Activated CD8-positive, alpha-beta memory T cell treated with anti-CD3 and anti-CD28 coated beads for 1 hour (primary cell): Measurements from ENCODE around the gene CBS.
"Not testable (repeated sequence)": the region's sequence is repeated elsewhere in the genome, so short reads cannot be mapped to it uniquely, and the experiment has no call there.

Experiments
- DNase-seq, 2 donors: peaks; one replicate each; pipeline ENCODE4 v3.0.0-alpha.2; 2020; ENCODE audit warnings: low read depth in 1 of 2; ENCODE audit errors: extremely low read depth in 1 of 2

Gene CBS

DNA sequence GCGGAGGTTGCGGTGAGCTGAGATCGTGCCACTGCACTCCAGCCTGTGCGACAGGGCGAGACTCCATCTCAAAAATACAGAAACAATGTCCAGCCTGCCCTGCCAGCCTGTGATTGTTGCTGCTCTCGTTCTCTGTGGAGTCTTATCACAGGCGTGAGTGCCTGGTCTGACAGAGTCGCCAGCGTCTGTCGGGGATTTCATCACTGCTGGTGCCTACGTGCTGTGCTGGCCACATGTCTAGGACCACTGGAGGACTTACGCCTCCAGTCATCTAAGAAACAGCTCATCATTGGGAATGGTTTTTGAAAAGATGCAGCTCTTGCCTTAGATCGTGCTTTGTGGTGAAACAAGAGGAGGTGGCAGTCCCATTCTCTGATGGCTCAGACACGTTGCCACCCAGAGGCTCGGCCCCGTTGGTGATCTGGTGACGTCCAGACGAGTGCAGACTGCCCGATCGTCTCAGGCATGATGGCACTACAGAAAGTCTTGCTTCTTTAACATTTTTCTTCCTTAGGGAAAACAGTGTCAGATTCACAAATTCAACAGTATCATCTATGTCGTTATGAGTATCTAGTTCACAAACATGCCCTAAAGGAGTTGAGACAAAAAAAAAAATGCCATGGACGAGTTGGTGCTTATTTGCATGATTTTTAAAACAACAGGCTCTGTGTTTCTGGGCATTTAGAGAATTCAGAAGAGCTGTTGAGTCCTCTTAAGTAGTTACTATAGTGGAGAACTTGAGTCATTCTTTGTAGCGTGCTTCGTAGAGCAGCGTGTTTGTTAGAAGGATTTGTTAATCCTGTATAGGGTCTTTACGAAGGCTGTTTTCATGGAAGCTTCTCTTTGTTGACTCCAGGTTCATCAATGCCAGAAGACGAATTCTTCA, 47.5 kb downstream of the CBS start:
- DNase-seq: no peak

DNA sequence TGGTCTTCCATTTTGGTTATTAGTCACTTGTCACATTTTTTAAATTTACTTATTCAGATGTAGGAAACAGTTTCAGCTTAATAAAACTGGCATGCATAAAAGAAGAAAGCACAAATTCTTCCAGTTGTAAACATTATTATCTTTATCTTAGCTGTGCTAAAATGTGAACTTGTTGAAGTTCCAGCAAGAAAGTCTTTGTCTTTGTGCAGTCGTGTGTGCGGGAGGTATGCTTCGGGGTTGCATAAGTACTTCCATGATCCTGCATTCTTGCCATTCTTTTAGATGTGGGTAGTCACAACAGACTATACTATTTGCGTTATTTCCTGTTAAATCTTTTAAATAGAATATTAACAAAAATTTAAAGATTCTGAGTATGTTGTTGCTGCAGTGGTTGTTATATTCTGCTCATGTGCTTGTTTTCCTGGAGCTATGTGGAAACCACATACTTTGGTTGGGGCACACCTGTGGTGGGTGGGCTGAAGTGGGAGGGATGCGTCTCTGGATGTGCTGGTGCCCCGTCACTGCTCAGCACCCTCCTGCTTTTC, 49.9 kb downstream of the CBS start:
- DNase-seq: no peak

DNA sequence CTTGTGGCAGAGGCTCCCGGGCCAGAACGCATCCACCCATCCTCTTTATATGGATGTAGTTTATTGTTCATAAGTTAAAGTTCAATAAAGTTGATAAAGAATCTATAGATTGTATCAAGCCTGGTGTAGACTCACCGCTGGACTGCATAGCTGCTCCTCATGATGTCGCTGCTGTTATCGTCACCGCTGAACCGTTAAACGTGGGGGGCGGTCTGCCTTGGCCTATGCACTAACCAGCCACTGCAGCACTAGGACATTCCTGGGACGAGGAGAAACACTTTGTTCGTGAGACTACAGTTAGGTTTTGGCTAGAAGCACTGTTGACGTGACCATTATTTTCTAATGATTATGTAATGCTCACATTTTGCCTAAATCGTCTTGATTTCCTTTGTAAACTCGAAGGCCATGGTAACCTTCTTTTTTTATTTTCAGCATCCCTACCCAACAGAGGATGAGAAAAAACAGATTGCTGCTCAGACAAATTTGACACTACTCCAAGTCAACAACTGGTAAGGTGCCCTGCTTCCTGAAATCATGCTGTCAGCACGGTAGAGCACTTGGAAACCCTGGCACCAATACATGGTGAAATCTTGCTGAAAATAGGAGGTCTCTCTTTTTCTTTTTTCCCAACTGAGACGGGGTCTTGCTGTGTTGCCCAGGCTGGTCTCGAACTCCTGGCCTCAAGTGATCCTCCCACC, 51.0 kb downstream of the CBS start:
- no peak for DNase-seq

DNA sequence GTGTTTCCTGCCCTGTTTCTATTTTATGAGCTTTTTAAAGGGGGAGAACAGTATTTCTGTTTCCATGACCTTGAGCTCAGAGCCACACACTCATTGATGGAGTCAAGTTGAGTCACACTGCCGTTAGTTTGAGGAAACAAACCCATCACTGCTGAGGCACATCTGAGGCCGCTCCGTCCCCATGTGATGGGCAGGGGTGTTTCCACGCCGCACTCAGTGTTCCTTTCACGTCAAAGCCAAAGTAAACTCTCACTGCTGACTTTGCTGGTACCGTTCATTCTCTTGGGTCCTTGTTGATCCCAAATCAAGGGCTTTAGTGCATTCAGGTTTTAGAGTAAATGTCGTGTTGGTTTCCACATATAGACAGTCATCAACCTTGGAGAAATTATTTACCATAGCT, 52.5 kb downstream of the CBS start:
- DNase-seq: no peak

DNA sequence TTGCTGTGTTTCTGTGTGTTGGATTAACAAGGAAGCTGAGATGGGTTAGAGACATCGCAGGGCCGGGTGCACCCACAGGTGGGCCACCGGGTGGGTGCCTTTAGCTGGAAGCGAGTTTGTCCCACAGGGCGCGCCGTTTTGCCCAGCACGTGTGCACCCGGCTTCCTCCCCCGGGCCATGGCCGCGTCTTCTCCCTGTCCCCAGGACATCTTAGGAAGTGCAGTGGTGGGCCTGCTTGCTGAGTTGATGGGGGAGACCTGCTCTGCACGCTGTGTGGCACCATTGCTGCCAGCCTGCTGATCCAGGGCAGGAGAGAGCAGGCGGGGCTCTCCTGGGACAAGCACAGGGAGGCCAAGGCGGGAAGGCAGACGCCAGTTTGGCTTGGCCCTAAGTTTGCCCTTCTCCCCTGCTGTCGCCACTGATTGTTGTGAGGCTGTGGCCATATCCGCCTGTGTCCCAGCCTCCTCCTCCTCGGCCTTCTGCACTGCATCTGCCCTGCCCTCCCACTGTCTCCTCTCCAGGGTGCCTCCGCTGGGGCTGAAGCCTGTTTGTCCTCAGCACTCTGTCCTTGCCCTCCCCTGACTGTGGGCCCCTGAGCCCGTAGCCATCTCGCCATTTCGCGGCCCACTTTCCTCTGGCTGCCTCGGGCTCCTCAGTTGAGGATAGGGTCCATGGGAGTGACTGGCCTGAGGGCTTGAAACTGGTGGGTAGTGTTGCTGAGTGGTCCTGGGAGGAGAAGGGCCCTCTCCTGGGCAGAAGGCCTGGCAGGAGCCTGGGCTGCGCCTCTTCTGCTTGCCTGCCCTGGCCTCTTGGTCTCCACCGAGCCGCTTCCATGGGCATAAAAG, 53.7 kb downstream of the CBS start:
- no peak for DNase-seq

DNA sequence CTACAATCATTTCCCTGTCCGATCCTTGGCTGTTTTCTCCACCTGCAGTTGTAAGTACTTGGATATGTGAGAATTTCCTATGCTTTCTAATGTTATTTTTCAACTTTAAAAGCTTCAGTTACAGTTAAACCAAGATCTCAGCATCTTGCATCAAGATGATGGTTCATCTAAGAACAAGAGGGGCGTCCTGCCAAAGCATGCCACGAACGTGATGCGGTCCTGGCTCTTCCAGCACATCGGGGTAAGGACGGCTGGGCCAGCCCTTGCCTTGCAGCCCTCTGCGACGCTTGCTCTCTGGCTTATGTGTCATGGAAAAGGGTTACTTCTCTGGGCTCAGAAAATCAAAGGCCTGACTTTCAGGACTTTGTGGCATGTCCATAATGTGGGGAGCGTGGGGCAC, 54.4 kb downstream of the CBS start:
- no peak for DNase-seq

DNA sequence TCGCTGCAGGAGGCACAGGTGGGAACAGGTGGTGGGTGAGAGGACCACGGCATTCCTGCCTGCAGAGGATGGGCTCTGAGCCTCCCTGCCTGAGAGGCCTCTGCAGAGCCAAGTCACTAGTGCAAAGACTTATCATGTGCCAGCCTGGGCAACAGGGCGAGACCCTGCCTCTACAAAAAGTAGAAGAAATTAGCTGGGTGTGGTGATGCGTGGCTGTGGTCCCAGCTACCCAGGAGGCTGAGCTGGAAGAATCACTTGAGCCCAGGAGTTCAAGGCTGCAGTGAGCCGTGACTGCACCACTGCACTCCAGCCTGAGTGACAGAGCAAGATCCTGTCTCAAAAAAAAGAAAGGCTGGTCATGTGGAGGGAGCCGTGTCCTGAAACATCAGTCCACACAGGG, 54.9 kb downstream of the CBS start:
- DNase-seq: no peak

DNA sequence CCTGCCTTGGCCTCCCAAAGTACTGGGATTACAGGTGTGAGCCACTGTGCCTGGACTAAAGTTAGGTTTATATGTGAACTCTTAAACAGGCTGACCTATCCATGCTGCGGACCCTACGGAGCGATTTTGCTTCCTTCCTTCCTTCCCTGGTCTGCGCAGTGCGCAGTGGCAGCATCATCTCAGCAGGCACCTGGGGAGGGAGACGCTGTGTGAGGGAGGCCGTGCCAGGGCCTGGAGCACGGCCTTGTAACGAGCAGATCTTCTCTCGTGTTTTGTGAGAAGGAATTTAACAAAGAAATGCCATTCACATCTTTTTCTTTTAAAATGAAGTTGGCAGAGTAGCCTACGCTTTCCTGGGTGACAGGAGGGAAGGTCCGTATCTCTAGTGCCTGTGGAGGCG, 55.5 kb downstream of the CBS start:
- no peak for DNase-seq

DNA sequence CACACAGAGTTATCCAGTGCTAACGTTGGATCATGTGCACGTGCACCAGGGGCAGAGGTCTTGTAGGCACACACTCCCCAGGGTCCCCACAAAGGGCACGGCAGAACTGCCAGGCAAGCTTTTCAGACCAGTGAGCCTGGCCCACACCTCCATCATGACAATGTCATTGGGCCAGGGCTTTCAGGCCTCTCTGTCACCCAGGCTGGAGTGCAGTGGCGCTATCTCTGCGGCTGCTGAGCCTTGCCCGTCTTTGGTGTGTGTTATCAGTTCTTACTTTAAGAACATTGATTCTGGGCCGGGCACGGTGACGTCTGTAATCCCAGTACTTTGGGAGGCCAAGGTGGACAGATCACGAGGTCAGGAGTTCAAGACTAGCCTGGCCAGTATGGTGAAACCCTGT, 57.1 kb downstream of the CBS start:
- no peak for DNase-seq

DNA sequence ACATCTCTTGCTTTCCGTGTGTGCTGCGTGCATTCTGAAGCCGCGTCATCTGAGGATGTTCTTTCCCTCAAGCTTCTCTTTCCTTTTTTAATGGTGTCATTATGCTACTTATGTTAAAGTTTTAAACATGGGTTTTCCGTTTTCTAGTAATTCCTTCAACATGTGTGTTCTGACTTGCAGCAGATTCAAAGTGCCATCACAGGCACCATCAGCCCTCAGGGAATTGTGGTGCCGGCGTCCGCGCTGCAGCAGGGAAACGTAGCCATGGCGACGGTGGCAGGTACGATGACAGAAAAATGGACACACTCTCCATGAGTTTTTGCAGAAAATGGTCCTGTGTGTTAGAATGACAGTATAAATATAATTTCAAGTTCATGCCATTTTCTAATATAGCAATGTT, 58.9 kb downstream of the CBS start:
- no peak for DNase-seq

DNA sequence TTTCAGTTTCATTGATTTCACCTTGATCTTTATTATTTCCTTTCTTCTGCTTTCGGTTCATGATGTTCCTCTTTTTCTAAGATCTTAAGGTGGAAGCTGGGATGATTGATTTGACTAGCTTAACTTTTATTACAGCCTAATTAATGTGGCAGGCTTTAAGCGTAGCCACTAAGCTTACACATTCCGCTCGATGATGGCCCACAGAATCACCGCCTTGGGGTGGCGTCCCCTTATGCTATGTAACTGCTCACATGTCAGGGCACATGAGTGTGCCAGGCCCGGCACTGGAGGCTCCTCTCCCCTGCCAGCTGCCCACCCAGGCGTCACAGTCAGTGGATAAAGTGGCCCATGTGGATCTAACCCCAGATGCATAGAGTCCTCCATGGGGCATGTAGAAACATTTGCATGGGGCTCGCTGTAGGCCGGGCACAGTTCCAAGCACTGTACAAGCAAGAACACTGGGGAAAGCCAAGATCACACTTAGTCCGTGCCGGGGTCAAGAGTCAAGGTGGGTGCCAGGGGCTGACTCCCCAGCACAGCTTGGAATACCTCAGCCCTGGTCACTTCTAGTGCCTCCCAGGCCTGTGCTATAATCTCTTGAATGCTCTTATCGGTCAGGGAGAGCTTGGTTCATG, 59.6 kb downstream of the CBS start:
- DNase-seq: no peak

DNA sequence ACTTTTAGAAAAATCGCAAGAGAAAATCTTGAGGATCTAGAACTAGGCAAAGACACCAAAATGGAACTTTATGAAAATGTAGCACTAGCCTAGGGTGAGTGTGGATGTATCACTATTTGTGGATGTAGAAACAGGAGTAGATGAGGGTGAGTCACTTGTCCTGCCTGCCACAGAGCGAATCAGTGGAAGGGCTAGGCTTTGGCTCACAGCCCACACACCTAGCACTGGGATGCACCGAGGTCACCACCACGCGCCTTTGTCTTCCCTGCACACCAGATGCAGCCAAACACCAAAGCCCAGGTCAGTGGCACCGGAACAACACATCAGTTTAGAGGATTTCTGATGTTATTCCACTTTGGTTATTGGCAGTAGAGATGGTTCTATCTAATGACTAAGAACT, 63.0 kb downstream of the CBS start:
- DNase-seq: no peak

DNA sequence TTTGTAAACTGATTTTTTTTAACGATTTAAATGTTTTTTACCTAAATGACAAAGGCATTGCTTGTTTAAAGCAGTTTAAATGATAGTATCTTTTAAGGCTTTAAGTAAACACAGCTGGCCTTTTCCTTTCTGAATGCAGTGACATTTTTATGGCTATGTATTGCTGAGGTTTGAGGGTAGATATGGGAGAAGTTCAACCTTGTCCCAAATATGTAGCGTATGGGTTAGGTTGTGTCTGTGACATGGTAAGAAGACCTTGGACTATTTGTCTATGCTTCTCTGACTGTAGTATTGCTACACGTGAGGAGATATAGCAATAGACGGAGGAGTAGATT, 68.8 kb downstream of the CBS start:
- no peak for DNase-seq

DNA sequence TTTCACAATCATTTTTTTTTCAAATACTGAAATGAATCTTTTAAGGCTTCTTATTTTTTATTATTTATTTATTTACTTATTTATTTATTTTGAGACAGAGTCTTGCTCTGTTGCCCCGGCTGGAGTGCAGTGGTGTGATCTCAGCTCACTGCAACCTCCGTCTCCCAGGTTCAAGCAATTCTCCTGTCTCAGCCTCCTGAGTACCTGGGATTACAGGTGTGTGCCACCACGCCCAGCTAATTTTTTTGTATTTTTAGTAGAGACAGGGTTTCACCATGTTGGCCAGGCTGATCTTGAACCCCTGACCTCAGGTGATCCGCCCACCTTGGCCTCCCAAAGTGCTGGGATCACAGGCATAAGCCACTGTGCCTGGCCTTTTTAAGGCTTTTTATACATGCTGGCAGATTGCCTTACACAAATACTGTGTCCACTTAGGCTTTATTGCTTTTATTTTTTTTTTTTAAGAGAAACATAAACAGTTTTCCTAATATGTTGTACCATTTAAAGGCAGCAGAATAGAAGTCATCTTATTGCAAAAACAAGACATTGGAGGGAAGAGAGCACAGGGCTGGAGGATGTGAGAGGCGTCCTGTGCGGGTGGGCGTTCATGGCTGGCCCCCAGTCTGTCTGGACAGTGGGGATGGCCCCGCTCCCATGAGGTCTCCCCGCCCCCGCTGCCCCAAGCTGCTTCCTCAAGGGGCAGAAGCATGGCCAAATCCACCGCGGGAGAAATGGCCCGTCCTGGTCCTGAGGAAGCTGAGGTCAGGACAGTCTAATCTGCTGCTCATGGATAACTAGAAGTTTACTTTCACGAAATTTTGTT, 69.4 kb downstream of the CBS start:
- not testable (repeated sequence) for DNase-seq

DNA sequence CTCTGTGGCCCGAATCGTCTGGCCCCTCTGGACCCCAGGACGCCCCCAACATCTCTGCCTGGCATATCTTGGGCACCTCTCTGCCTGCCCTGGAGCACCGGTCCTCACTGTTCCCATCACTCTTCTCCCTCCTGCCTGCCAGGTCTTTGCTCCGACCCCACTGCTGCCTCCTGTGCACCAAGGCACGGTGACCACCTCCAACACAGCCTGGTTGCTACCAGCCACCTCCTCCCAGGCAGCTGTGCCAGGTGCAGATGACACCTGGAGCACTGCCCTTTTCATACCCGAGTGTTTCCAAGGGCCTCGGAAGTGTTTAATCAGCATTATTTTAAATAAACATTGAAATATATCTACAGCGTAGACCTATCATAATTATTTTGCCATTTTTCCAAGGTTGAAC, 70.0 kb downstream of the CBS start:
- no peak for DNase-seq

DNA sequence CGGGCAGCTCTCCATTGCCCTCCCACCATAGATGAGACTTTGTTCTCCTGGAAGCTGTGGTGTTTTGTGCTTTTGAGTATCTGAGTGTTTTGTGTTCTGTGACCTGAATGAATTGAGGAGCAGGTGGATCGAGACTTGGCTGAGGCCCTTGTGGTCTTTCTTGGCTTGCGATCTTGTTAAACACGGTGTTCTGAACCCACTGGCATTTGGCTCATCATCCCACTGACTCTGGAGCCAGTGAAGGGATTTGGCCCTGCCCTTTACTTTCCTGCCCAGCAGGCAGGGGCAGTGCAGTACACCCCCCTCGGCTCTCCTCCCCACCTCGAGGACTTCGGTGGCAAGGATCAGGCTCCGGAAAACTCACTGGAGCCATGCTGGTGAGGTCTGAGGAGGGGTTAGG, 70.7 kb downstream of the CBS start:
- DNase-seq: no peak
